Measurements from ENCODE around the gene ARHGAP44.

GRCh38 chr17:12987120-12987519 is 197.8 kb downstream of the ARHGAP44 start:
- no peak for TF ChIP-seq ZNF768 (tag by site-specific recombination; IDR thresholded peaks at IDR 0.05)
- no peak for TF ChIP-seq ZNF561 (tag by site-specific recombination; IDR thresholded peaks at IDR 0.05; ENCODE audit: borderline replicate concordance)
- TF ChIP-seq CTCF (tag by site-specific recombination; IDR thresholded peaks at IDR 0.05): no peak

Measured in HEK293 (cell line).